WTC11 (cell line): ENCODE measurements around the gene PCDHGA10.

Experiments used
- CTCF ChIP-seq: fragments of 200-600 bp; IDR thresholded peaks from 2 replicates; pipeline ENCODE4 v1.8.0; 2022; ENCODE audit warnings: antibody characterized with exemption
- MXD4 ChIP-seq: fragments of 250-450 bp; sonication (Bioruptor Pico); IDR thresholded peaks from 2 replicates; pipeline ENCODE4 v1.8.0; 2021; ENCODE audit warnings: mild to moderate bottlenecking, moderate library complexity, borderline replicate concordance
- SMAD3 ChIP-seq: sonication (generic); formaldehyde crosslinking; IDR thresholded peaks from 2 replicates; pipeline ENCODE4 v1.8.0; 2022; ENCODE audit warnings: missing genetic modification reagents, mild to moderate bottlenecking, borderline replicate concordance
- TF ChIP-seq, protein P1 (sequence below): sonication (generic); formaldehyde crosslinking; IDR thresholded peaks from 2 replicates; pipeline ENCODE4 v1.8.1; 2023; ENCODE audit warnings: mild to moderate bottlenecking, missing genetic modification reagents, borderline replicate concordance
- TF ChIP-seq, protein P2 (sequence below): sonication (generic); formaldehyde crosslinking; IDR thresholded peaks from 2 replicates; pipeline ENCODE4 v1.8.0; 2022; ENCODE audit warnings: mild to moderate bottlenecking, missing genetic modification reagents

DNA sequence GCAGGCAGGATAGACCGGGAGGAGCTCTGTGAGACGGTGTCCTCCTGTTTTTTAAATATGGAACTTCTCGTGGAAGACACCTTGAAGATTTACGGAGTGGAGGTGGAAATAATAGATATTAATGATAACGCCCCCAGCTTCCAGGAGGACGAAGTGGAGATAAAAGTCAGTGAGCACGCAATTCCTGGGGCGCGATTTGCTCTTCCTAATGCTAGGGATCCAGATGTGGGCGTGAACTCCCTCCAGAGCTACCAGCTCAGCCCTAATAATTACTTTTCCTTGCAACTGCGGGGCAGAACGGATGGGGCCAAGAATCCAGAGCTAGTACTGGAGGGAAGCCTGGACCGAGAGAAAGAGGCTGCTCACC lies 8.7 kb downstream of the PCDHGA10 start:
- TF ChIP-seq MXD4 (CRISPR knock-in tag) (no peak), CTCF (no peak), SMAD3 (CRISPR knock-in tag) (no peak)
- TF ChIP-seq, protein P1, sequence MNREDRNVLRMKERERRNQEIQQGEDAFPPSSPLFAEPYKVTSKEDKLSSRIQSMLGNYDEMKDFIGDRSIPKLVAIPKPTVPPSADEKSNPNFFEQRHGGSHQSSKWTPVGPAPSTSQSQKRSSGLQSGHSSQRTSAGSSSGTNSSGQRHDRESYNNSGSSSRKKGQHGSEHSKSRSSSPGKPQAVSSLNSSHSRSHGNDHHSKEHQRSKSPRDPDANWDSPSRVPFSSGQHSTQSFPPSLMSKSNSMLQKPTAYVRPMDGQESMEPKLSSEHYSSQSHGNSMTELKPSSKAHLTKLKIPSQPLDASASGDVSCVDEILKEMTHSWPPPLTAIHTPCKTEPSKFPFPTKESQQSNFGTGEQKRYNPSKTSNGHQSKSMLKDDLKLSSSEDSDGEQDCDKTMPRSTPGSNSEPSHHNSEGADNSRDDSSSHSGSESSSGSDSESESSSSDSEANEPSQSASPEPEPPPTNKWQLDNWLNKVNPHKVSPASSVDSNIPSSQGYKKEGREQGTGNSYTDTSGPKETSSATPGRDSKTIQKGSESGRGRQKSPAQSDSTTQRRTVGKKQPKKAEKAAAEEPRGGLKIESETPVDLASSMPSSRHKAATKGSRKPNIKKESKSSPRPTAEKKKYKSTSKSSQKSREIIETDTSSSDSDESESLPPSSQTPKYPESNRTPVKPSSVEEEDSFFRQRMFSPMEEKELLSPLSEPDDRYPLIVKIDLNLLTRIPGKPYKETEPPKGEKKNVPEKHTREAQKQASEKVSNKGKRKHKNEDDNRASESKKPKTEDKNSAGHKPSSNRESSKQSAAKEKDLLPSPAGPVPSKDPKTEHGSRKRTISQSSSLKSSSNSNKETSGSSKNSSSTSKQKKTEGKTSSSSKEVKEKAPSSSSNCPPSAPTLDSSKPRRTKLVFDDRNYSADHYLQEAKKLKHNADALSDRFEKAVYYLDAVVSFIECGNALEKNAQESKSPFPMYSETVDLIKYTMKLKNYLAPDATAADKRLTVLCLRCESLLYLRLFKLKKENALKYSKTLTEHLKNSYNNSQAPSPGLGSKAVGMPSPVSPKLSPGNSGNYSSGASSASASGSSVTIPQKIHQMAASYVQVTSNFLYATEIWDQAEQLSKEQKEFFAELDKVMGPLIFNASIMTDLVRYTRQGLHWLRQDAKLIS = no peak
- TF ChIP-seq, protein P2, sequence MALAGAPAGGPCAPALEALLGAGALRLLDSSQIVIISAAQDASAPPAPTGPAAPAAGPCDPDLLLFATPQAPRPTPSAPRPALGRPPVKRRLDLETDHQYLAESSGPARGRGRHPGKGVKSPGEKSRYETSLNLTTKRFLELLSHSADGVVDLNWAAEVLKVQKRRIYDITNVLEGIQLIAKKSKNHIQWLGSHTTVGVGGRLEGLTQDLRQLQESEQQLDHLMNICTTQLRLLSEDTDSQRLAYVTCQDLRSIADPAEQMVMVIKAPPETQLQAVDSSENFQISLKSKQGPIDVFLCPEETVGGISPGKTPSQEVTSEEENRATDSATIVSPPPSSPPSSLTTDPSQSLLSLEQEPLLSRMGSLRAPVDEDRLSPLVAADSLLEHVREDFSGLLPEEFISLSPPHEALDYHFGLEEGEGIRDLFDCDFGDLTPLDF (CRISPR knock-in tag) = no peak
